ENCODE data around the gene HNRNPA0. TPM values are rescaled to one million over a fixed set of nuclear protein-coding genes. Genes with fewer than 3 reads are reported as not detected.

The HNRNPA0 gene
- total RNA-seq, 1 experiment from 2014 or later = 68.5 TPM

- H2BK15ac ChIP-seq (ENCODE audit: low read depth, low read length) = no peak overlapping the region
- H2BK20ac ChIP-seq (ENCODE audit: low read depth, low read length, poor library complexity, severe bottlenecking) = no peak overlapping the region
- H3K27me3 ChIP-seq (ENCODE audit: insufficient read depth, low read length) = no peaks in the 10 kb centered on the region
- H3K4me1 ChIP-seq (ENCODE audit: insufficient read depth, low read length) = no peaks in the 10 kb centered on the region
- no peak overlapping the region for H3K23ac ChIP-seq (ENCODE audit: insufficient read length, low read depth, low read length)
- no peak for DNase-seq
- H4K8ac ChIP-seq (replicated peaks; ENCODE audit: insufficient read length, low read depth, low read length) = no peak overlapping the region
- no peak overlapping the region for H3K18ac ChIP-seq (ENCODE audit: insufficient read length, low read depth, low read length)
- no peak overlapping the region for H3K56ac ChIP-seq (ENCODE audit: insufficient read length, low read depth, low read length)
- no peaks in the 10 kb centered on the region for H3K9me3 ChIP-seq (ENCODE audit: control insufficient read depth, low read depth, low read length)
- H2BK5ac ChIP-seq (ENCODE audit: insufficient read length, low read length) = no peak overlapping the region
- no peaks in the 10 kb centered on the region for H3K27me3 Mint-ChIP-seq (ENCODE audit: low read depth)
- no peak overlapping the region for H2BK12ac ChIP-seq (ENCODE audit: insufficient read length, low read depth, low read length)
- no peak overlapping the region for H2AK5ac ChIP-seq (ENCODE audit: insufficient read length, low read length)
- no peaks in the 10 kb centered on the region for H3K4me1 Mint-ChIP-seq
- no peak overlapping the region for H3K4me3 Mint-ChIP-seq
- no peak overlapping the region for H3K27ac ChIP-seq (ENCODE audit: insufficient read length, low read depth, low read length)
- no peaks in the 10 kb centered on the region for H3K23me2 ChIP-seq (ENCODE audit: insufficient read length, low read depth, low read length, poor library complexity, severe bottlenecking)
- no peak overlapping the region for H3T11ph ChIP-seq (ENCODE audit: low read length)
- H3K79me2 ChIP-seq (ENCODE audit: insufficient read depth, low read length) = no peaks in the 10 kb centered on the region
- H2AFZ ChIP-seq (ENCODE audit: low read length) = no peak overlapping the region
- H3K36me3 Mint-ChIP-seq (ENCODE audit: insufficient read depth in 1 of 3, low read depth in 3 of 3) = peaks cover 27 to 47% (median 36%) of the 10 kb centered on the region in 3 experiments
- no peak overlapping the region for H3K14ac ChIP-seq (ENCODE audit: insufficient read depth, low read length)
- TF ChIP-seq, protein P1, sequence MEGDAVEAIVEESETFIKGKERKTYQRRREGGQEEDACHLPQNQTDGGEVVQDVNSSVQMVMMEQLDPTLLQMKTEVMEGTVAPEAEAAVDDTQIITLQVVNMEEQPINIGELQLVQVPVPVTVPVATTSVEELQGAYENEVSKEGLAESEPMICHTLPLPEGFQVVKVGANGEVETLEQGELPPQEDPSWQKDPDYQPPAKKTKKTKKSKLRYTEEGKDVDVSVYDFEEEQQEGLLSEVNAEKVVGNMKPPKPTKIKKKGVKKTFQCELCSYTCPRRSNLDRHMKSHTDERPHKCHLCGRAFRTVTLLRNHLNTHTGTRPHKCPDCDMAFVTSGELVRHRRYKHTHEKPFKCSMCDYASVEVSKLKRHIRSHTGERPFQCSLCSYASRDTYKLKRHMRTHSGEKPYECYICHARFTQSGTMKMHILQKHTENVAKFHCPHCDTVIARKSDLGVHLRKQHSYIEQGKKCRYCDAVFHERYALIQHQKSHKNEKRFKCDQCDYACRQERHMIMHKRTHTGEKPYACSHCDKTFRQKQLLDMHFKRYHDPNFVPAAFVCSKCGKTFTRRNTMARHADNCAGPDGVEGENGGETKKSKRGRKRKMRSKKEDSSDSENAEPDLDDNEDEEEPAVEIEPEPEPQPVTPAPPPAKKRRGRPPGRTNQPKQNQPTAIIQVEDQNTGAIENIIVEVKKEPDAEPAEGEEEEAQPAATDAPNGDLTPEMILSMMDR (conservative IDR thresholded peaks at IDR 0.05) = no peak
- H3K9me3 Mint-ChIP-seq = peaks cover 14 to 16% of the 10 kb centered on the region in 2 experiments
- H3K9ac ChIP-seq (ENCODE audit: extremely low read depth, insufficient read length, low read length) = no peak overlapping the region
- H3K27ac Mint-ChIP-seq = peak overlapping the region in 1 of 3 experiments; percentile 46; a peak in 1 of 7 replicates
- H4K5ac ChIP-seq (ENCODE audit: insufficient read length, low read depth, low read length) = no peak overlapping the region
- no peak overlapping the region for H3K4ac ChIP-seq (ENCODE audit: low read depth, low read length)
- H3K4me2 ChIP-seq (ENCODE audit: insufficient read depth, insufficient read length, low read length) = no peak overlapping the region
- no peak overlapping the region for H4K91ac ChIP-seq (ENCODE audit: insufficient read length, low read depth, low read length)
- no peaks in the 10 kb centered on the region for H4K20me1 ChIP-seq (ENCODE audit: control insufficient read depth, insufficient read depth, insufficient read length)
- WGBS (ENCODE audit: extremely low coverage, insufficient read length, low lambda C conversion rate) = no CpG with 5 or more reads among the region's 2 CpGs
- no peak overlapping the region for H2BK120ac ChIP-seq (ENCODE audit: low read depth, low read length, poor library complexity, severe bottlenecking)
- no peaks in the 10 kb centered on the region for H3K79me1 ChIP-seq (ENCODE audit: insufficient read depth, low read depth, low read length, poor library complexity, severe bottlenecking)
Measured at GRCh38 chr5:137712139-137712667, 42.0 kb downstream of the HNRNPA0 start.
